HEK293 (cell line): ENCODE results near the gene HBA2.
A peak's percentile ranks its signal among the peaks of the same experiment; 100 is the strongest.

Experiments
- CTCF ChIA-PET: fragments of 350-600 bp; formaldehyde crosslinking; extraction: SDS; loops from one replicate; lab custom pipeline; 2021; ENCODE audit warnings: antibody characterized with exemption; lab: Yijun Ruan, JAX
- POLR2A ChIA-PET: fragments of 300-600 bp; formaldehyde crosslinking; extraction: SDS; loops from one replicate; lab custom pipeline; 2020; ENCODE audit warnings: antibody characterized with exemption, inconsistent platforms; lab: Yijun Ruan, JAX
- H3K27ac ChIP-seq: fragments of 200-500 bp; sonication (Bioruptor generic); 2 replicates; pipeline ENCODE4 v1.5.1; 2014; ENCODE audit warnings: low read depth, low read length, control low read depth, inconsistent platforms; ENCODE audit errors: extremely low read depth
- H3K36me3 ChIP-seq, 2 experiments: fragments of 200-500 bp in 1 of 2; sonication (Bioruptor generic) in 1 of 2; 1 replicate in 1 of 2; 2 replicates in 1 of 2; pipeline ENCODE4 v1.5.1; 2014 to 2017; ENCODE audit warnings: inconsistent platforms in 2 of 2, low read length in 2 of 2; ENCODE audit not compliant: control insufficient read depth in 2 of 2, insufficient read depth in 1 of 2
- H3K4me1 ChIP-seq: fragments of 200-500 bp; sonication (Bioruptor generic); 2 replicates; pipeline ENCODE4 v1.5.1; 2014; ENCODE audit warnings: mild to moderate bottlenecking, low read length, inconsistent platforms; ENCODE audit not compliant: control insufficient read depth, insufficient read depth
- H3K4me3 ChIP-seq: 2 replicates; pipeline ENCODE4 v1.5.1; 2011; ENCODE audit warnings: low read depth, mild to moderate bottlenecking, control low read depth, low read length, moderate library complexity
- H3K9me3 ChIP-seq: fragments of 200-500 bp; sonication (Bioruptor generic); 2 replicates; pipeline ENCODE4 v1.5.1; 2014; ENCODE audit warnings: low read depth, low read length, inconsistent platforms; ENCODE audit not compliant: control insufficient read depth, insufficient read depth
- EGR2 ChIP-seq: fragments of 450-650 bp; formaldehyde crosslinking; IDR thresholded peaks from 2 replicates; pipeline ENCODE4 v1.5.1; 2016; ENCODE audit warnings: low read depth, missing biosample characterization, missing genetic modification characterization
- GLIS1 ChIP-seq: fragments of 450-650 bp; formaldehyde crosslinking; IDR thresholded peaks from 2 replicates; pipeline ENCODE4 v1.5.1; 2016; ENCODE audit warnings: missing biosample characterization, missing genetic modification characterization
- MEIS1 ChIP-seq: sonication (generic); formaldehyde crosslinking; IDR thresholded peaks from 2 replicates; pipeline ENCODE4 v1.8.1; 2022; ENCODE audit warnings: missing genetic modification reagents, mild to moderate bottlenecking, borderline replicate concordance
- MYNN ChIP-seq: fragments of 450-650 bp; formaldehyde crosslinking; IDR thresholded peaks from 2 replicates; pipeline ENCODE4 v1.5.1; 2016; ENCODE audit warnings: missing biosample characterization, missing genetic modification characterization, borderline replicate concordance
- RBAK ChIP-seq: fragments of 450-650 bp; formaldehyde crosslinking; IDR thresholded peaks from 2 replicates; pipeline ENCODE4 v1.5.1; 2016; ENCODE audit warnings: missing biosample characterization, missing genetic modification characterization
- SCRT1 ChIP-seq: fragments of 450-650 bp; formaldehyde crosslinking; IDR thresholded peaks from 2 replicates; pipeline ENCODE4 v1.5.1; 2016; ENCODE audit warnings: missing biosample characterization, missing genetic modification characterization, borderline replicate concordance
- SP2 ChIP-seq: fragments of 450-650 bp; formaldehyde crosslinking; IDR thresholded peaks from 2 replicates; pipeline ENCODE4 v1.5.1; 2016; ENCODE audit warnings: missing biosample characterization, missing genetic modification characterization
- TCF7L2 ChIP-seq: IDR thresholded peaks from 2 replicates; pipeline ENCODE4 v1.6.1; 2011; ENCODE audit warnings: low read depth, mild to moderate bottlenecking, inconsistent platforms, low read length, moderate library complexity, borderline replicate concordance
- ZBTB20 ChIP-seq: fragments of 450-650 bp; formaldehyde crosslinking; IDR thresholded peaks from 2 replicates; pipeline ENCODE4 v1.5.1; 2016; ENCODE audit warnings: missing biosample characterization, missing genetic modification characterization
- ZBTB21 ChIP-seq: fragments of 450-650 bp; formaldehyde crosslinking; IDR thresholded peaks from 2 replicates; pipeline ENCODE4 v1.5.1; 2017; ENCODE audit warnings: missing biosample characterization, missing genetic modification characterization
- ZBTB48 ChIP-seq: fragments of 450-650 bp; formaldehyde crosslinking; IDR thresholded peaks from 2 replicates; pipeline ENCODE4 v1.5.1; 2016; ENCODE audit warnings: missing biosample characterization, missing genetic modification characterization
- ZFHX2 ChIP-seq: fragments of 450-650 bp; formaldehyde crosslinking; conservative IDR thresholded peaks from 2 replicates; pipeline ENCODE4 v1.5.1; 2016; ENCODE audit warnings: missing biosample characterization, missing genetic modification characterization
- ZFP37 ChIP-seq: fragments of 450-650 bp; formaldehyde crosslinking; IDR thresholded peaks from 2 replicates; pipeline ENCODE4 v1.5.1; 2016; ENCODE audit warnings: missing biosample characterization, missing genetic modification characterization
- ZFP41 ChIP-seq: fragments of 450-650 bp; formaldehyde crosslinking; IDR thresholded peaks from 2 replicates; pipeline ENCODE4 v1.5.1; 2016; ENCODE audit warnings: missing biosample characterization, missing genetic modification characterization, borderline replicate concordance
- ZNF146 ChIP-seq: fragments of 450-650 bp; formaldehyde crosslinking; IDR thresholded peaks from 2 replicates; pipeline ENCODE4 v1.5.1; 2016; ENCODE audit warnings: missing biosample characterization, missing genetic modification characterization
- ZNF184 ChIP-seq: fragments of 450-650 bp; IDR thresholded peaks from 2 replicates; pipeline ENCODE4 v1.5.1; 2018; ENCODE audit warnings: missing biosample characterization, mild to moderate bottlenecking, missing genetic modification characterization
- ZNF211 ChIP-seq: fragments of 450-650 bp; formaldehyde crosslinking; IDR thresholded peaks from 2 replicates; pipeline ENCODE4 v1.5.1; 2016; ENCODE audit warnings: low read depth, missing biosample characterization, missing genetic modification characterization
- ZNF214 ChIP-seq: fragments of 450-650 bp; formaldehyde crosslinking; IDR thresholded peaks from 2 replicates; pipeline ENCODE4 v1.5.1; 2017; ENCODE audit warnings: missing biosample characterization, mild to moderate bottlenecking, missing genetic modification characterization, borderline replicate concordance
- ZNF23 ChIP-seq: fragments of 450-650 bp; formaldehyde crosslinking; IDR thresholded peaks from 2 replicates; pipeline ENCODE4 v1.5.1; 2016; ENCODE audit warnings: missing biosample characterization, missing genetic modification characterization, borderline replicate concordance
- ZNF335 ChIP-seq: fragments of 450-650 bp; formaldehyde crosslinking; conservative IDR thresholded peaks from 2 replicates; pipeline ENCODE4 v1.5.1; 2016; ENCODE audit warnings: missing biosample characterization, missing genetic modification characterization
- ZNF560 ChIP-seq: fragments of 450-650 bp; formaldehyde crosslinking; IDR thresholded peaks from 2 replicates; pipeline ENCODE4 v1.5.1; 2017; ENCODE audit warnings: missing biosample characterization, missing genetic modification characterization, borderline replicate concordance
- ZNF654 ChIP-seq: fragments of 450-650 bp; formaldehyde crosslinking; IDR thresholded peaks from 2 replicates; pipeline ENCODE4 v1.5.1; 2016; ENCODE audit warnings: low read depth, missing biosample characterization, missing genetic modification characterization
- ZNF837 ChIP-seq: fragments of 450-650 bp; formaldehyde crosslinking; IDR thresholded peaks from 2 replicates; pipeline ENCODE4 v1.5.1; 2016; ENCODE audit warnings: missing biosample characterization, missing genetic modification characterization
- TF ChIP-seq, protein P1 (sequence below): fragments of 450-650 bp; formaldehyde crosslinking; IDR thresholded peaks from 2 replicates; pipeline ENCODE4 v1.5.1; 2017; ENCODE audit warnings: missing biosample characterization, missing genetic modification characterization
- TF ChIP-seq, protein P2 (sequence below): fragments of 450-650 bp; formaldehyde crosslinking; IDR thresholded peaks from 2 replicates; pipeline ENCODE4 v1.5.1; 2016; ENCODE audit warnings: missing biosample characterization, missing genetic modification characterization
- TF ChIP-seq, protein P3 (sequence below): fragments of 450-650 bp; formaldehyde crosslinking; IDR thresholded peaks from 2 replicates; pipeline ENCODE4 v1.5.1; 2016; ENCODE audit warnings: missing biosample characterization, missing genetic modification characterization
- TF ChIP-seq, protein P4 (sequence below): fragments of 450-650 bp; formaldehyde crosslinking; IDR thresholded peaks from 2 replicates; pipeline ENCODE4 v1.5.1; 2017; ENCODE audit warnings: missing biosample characterization, missing genetic modification characterization
- TF ChIP-seq, protein P5 (sequence below): fragments of 450-650 bp; formaldehyde crosslinking; IDR thresholded peaks from 2 replicates; pipeline ENCODE4 v1.5.1; 2016; ENCODE audit warnings: missing biosample characterization, missing genetic modification characterization

HBA2 gene

DNA sequence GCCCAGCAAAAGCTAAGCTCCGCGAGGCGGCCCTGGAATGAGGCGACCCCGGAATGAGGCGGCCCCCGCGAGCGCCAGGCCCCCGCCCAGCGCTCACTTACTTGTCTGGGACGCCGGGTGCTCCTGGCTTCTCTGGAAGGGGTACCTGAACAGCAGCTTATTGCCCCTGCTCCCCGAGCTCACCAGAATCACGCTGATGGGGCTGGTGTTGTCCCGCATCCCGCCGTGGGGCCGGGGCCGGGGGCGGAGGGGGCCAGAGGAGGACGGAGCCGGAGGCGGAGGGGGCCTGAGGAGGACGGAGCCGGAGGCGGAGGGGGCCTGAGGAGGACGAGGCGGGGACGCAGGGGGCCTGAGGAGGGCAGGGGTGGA lies 34.6 kb upstream of the HBA2 start:
- no peaks in the 10 kb centered on the region for H3K4me1 ChIP-seq
- ChIA-PET POLR2A (no interaction called here), CTCF (interaction anchor here (0.8 to 1.3 kb wide), 2 partner anchors 20 to 31 kb away, joined by 3 to 4 read pairs; no protein-coding TSS in a partner anchor)
- peaks cover 0 to 4% of the 10 kb centered on the region in 2 experiments; a peak in 1 of 3 replicates for H3K36me3 ChIP-seq
- peak overlapping the region; percentile 46 for H3K4me3 ChIP-seq
- no peaks in the 10 kb centered on the region for H3K9me3 ChIP-seq
- TF ChIP-seq ZFP41 (tag by site-specific recombination) (no peak), ZNF335 (tag by site-specific recombination) (peak; percentile 90), ZNF23 (tag by site-specific recombination) (no peak), ZNF214 (no peak), SCRT1 (tag by site-specific recombination) (no peak), ZFHX2 (peak; percentile 62), GLIS1 (peak; percentile 11; the same call in 1 of the 2 replicates), ZNF654 (tag by site-specific recombination) (no peak), ZFP37 (tag by site-specific recombination) (no peak), TCF7L2 (no peak), ZNF837 (tag by site-specific recombination) (no peak), ZNF560 (tag by site-specific recombination) (no peak), EGR2 (peak; percentile 40; the same call in 1 of the 2 replicates), ZBTB21 (no peak), ZBTB20 (tag by site-specific recombination) (peak; percentile 88), SP2 (tag by site-specific recombination) (no peak)
- TF ChIP-seq, protein P1, sequence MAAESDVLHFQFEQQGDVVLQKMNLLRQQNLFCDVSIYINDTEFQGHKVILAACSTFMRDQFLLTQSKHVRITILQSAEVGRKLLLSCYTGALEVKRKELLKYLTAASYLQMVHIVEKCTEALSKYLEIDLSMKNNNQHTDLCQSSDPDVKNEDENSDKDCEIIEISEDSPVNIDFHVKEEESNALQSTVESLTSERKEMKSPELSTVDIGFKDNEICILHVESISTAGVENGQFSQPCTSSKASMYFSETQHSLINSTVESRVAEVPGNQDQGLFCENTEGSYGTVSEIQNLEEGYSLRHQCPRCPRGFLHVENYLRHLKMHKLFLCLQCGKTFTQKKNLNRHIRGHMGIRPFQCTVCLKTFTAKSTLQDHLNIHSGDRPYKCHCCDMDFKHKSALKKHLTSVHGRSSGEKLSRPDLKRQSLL = no peak
- TF ChIP-seq, protein P2, sequence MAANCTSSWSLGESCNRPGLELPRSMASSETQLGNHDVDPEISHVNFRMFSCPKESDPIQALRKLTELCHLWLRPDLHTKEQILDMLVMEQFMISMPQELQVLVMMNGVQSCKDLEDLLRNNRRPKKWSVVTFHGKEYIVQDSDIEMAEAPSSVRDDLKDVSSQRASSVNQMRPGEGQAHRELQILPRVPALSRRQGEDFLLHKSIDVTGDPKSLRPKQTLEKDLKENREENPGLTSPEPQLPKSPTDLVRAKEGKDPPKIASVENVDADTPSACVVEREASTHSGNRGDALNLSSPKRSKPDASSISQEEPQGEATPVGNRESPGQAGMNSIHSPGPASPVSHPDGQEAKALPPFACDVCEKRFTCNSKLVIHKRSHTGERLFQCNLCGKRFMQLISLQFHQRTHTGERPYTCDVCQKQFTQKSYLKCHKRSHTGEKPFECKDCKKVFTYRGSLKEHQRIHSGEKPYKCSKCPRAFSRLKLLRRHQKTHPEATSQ (tag by site-specific recombination) = no peak
- TF ChIP-seq, protein P3, sequence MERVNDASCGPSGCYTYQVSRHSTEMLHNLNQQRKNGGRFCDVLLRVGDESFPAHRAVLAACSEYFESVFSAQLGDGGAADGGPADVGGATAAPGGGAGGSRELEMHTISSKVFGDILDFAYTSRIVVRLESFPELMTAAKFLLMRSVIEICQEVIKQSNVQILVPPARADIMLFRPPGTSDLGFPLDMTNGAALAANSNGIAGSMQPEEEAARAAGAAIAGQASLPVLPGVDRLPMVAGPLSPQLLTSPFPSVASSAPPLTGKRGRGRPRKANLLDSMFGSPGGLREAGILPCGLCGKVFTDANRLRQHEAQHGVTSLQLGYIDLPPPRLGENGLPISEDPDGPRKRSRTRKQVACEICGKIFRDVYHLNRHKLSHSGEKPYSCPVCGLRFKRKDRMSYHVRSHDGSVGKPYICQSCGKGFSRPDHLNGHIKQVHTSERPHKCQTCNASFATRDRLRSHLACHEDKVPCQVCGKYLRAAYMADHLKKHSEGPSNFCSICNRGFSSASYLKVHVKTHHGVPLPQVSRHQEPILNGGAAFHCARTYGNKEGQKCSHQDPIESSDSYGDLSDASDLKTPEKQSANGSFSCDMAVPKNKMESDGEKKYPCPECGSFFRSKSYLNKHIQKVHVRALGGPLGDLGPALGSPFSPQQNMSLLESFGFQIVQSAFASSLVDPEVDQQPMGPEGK (tag by site-specific recombination) = peak; percentile 64
- TF ChIP-seq, protein P4, sequence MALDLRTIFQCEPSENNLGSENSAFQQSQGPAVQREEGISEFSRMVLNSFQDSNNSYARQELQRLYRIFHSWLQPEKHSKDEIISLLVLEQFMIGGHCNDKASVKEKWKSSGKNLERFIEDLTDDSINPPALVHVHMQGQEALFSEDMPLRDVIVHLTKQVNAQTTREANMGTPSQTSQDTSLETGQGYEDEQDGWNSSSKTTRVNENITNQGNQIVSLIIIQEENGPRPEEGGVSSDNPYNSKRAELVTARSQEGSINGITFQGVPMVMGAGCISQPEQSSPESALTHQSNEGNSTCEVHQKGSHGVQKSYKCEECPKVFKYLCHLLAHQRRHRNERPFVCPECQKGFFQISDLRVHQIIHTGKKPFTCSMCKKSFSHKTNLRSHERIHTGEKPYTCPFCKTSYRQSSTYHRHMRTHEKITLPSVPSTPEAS (tag by site-specific recombination) = no peak
- peak overlapping the region; percentile 78 for H3K27ac ChIP-seq

DNA sequence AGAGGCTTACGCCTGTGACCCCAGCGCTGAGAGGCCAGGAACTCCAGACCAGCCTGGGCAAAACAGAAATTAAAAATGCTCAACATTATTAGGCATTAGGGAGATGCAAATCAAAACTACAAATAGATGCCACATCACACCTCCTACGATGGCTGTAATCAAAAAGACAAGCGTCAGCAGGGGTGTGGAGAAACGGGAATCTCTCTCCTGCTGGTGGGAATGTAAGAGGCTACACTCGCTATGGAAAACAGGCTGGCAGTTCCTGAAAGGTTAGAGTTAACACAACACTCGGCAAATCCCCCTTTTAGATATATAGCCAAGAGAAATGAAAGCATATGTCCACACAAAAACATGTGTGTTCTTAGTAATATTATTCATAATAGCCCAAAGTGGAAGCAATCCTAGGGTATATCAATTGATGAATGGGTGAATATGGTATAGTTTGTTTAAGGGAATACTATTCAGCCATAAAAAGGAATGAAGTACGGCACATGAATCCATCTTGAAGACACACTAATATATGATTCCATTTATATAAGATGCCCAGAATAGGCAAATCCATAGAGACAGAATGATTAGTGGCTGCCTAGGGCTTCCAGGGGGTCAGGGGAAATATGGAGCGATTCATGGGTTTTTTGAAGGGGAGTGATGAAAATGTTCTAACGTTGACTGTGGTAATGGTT lies 32.4 kb upstream of the HBA2 start:
- peaks cover 0 to 4% of the 10 kb centered on the region in 2 experiments; a peak in 1 of 3 replicates for H3K36me3 ChIP-seq
- ChIA-PET CTCF (interaction anchor here (1.2 to 2.2 kb wide), 3 partner anchors 23 to 183 kb away, joined by 3 to 5 read pairs (median 3); no protein-coding TSS in a partner anchor), POLR2A (no interaction called here)
- H3K4me3 ChIP-seq = no peak overlapping the region
- no peak for TF ChIP-seq MYNN
- no peak for TF ChIP-seq MEIS1 (CRISPR knock-in tag)
- TF ChIP-seq, protein P5, sequence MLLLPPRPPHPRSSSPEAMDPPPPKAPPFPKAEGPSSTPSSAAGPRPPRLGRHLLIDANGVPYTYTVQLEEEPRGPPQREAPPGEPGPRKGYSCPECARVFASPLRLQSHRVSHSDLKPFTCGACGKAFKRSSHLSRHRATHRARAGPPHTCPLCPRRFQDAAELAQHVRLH (tag by site-specific recombination) = 0 out of 2 replicates have a peak, but pooled peaks have one; percentile 36
- no peak for TF ChIP-seq ZNF184 (tag by site-specific recombination)
- no peak for TF ChIP-seq ZBTB48 (tag by site-specific recombination)
- peak; percentile 99 for TF ChIP-seq ZNF146 (tag by site-specific recombination)
- TF ChIP-seq ZNF211 (tag by site-specific recombination) = no peak
- no peak for TF ChIP-seq RBAK (tag by site-specific recombination)
- no peaks in the 10 kb centered on the region for H3K9me3 ChIP-seq
- H3K27ac ChIP-seq = no peak overlapping the region
- no peaks in the 10 kb centered on the region for H3K4me1 ChIP-seq
